Uterus (tissue), 4 donors: ENCODE data around the gene GTPBP3. TPM values are rescaled to one million over a fixed set of nuclear protein-coding genes. Genes with fewer than 3 reads are reported as not detected.

Experiments
- DNase-seq, 2 donors: peaks; one replicate each; pipeline ENCODE4 v3.0.0-alpha.2; 2019 to 2020
- H3K27ac ChIP-seq, 2 donors: fragments of 200-600 bp; sonication (generic); 1 replicate in 1 of 2; 2 replicates in 1 of 2; pipeline ENCODE4 v1.5.1; 2016 to 2018
- H3K27me3 ChIP-seq, 2 donors: fragments of 200-600 bp; sonication (generic); one replicate each; pipeline ENCODE4 v1.5.1; 2018 to 2019; ENCODE audit warnings: control low read depth in 1 of 2
- H3K36me3 ChIP-seq, 2 donors: fragments of 200-600 bp; sonication (generic); one replicate each; pipeline ENCODE4 v1.5.1; 2019; ENCODE audit warnings: control low read depth in 1 of 2
- H3K4me1 ChIP-seq, 2 donors: fragments of 200-600 bp; sonication (generic); one replicate each; pipeline ENCODE4 v1.5.1; 2018 to 2019; ENCODE audit warnings: control low read depth in 1 of 2
- H3K4me3 ChIP-seq, 2 donors: fragments of 200-600 bp; sonication (generic); 1 replicate in 1 of 2; 2 replicates in 1 of 2; pipeline ENCODE4 v1.5.1; 2018 to 2019; ENCODE audit warnings: mild to moderate bottlenecking in 1 of 2
- H3K9me3 ChIP-seq, 2 donors: fragments of 200-600 bp; sonication (generic); one replicate each; pipeline ENCODE4 v1.5.1; 2019; ENCODE audit warnings: control low read depth in 1 of 2
- POLR2A ChIP-seq, 2 donors: fragments of 450-650 bp; IDR thresholded peaks; one replicate each; pipeline ENCODE4 v1.6.1; 2016; ENCODE audit warnings: antibody characterized with exemption in 2 of 2, mild to moderate bottlenecking in 1 of 2, moderate library complexity in 1 of 2
- intact Hi-C: fragments of 100-400 bp; cut with DNase I; formaldehyde crosslinking; loops from one replicate; pipeline ENCODE4 v1.15.1; 2023; ENCODE audit warnings: low total_unique reads
- total RNA-seq, 4 donors: library from RNA; depleted of rRNA in 3 of 4; stranded (reverse); fragments of >200 nt in 3 of 4; gene quantifications; one replicate each; pipeline versions ENCODE4 v1.1.0 to v1.2.4, GENCODE V29; 2014 to 2023
- TF ChIP-seq, protein P1 (sequence below), 4 experiments: fragments of 200-600 bp in 2 of 4; fragments of 450-650 bp in 2 of 4; sonication (generic) in 2 of 4; IDR thresholded peaks; one replicate each; pipeline ENCODE4 v1.5.1; 2016 to 2019; ENCODE audit warnings: antibody characterized with exemption in 4 of 4, mild to moderate bottlenecking in 2 of 4, moderate library complexity in 1 of 4
- donor health status: DM: yes; HTN: yes; CAD: no.

GTPBP3 gene, protein sequence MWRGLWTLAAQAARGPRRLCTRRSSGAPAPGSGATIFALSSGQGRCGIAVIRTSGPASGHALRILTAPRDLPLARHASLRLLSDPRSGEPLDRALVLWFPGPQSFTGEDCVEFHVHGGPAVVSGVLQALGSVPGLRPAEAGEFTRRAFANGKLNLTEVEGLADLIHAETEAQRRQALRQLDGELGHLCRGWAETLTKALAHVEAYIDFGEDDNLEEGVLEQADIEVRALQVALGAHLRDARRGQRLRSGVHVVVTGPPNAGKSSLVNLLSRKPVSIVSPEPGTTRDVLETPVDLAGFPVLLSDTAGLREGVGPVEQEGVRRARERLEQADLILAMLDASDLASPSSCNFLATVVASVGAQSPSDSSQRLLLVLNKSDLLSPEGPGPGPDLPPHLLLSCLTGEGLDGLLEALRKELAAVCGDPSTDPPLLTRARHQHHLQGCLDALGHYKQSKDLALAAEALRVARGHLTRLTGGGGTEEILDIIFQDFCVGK
- 10 to 100 TPM in 3 of 4 donors, under 1 TPM in 1; 0.88 to 31.2 (median 24.4) TPM for total RNA-seq

DNA sequence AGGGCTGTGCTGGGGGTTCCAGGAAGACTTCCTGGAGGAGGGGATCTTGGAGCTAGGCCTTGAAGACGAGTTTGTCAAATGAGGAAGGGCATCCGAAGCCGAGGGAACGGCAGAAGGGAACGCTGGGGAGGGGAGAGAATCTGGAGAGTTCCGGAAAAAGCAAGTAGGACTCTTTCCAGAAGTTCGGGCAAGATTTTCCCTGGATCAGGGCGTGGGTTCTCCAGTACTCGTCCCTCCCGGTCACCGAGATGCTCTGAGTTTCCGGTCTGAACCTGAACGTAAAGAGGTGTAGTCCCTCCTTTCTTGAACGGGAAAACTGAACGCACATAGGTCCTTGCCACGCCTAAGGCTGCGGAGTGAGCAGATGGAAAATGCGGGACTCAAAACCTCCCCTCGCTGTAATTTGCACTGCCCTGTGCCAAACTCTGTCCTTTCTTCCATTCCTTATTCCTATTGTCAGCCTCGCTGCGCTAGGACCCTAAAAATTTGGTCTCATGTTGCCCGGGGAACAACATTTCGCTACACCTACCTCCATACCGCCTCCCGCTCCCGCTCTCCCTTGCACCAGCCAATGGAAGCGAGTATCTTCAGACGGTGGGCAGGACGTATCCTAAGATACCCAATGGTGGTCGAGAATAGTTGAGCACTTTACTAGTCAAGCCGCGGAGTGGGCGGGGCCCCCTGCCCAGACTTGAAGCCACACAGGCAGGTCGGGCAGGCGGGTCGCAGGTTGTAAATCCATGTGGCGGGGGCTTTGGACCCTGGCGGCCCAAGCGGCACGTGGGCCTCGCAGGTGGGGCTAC, at the start of gene GTPBP3:
TSS of gene GTPBP3 (plus strand) at position 682 of the 803 bp plus-strand sequence. CDS start at position 741, 59 bp downstream.
- TF ChIP-seq POLR2A (IDR thresholded peaks at IDR 0.05), result peak in 1 of 2 donors; percentile 19
- TF ChIP-seq, protein P1, sequence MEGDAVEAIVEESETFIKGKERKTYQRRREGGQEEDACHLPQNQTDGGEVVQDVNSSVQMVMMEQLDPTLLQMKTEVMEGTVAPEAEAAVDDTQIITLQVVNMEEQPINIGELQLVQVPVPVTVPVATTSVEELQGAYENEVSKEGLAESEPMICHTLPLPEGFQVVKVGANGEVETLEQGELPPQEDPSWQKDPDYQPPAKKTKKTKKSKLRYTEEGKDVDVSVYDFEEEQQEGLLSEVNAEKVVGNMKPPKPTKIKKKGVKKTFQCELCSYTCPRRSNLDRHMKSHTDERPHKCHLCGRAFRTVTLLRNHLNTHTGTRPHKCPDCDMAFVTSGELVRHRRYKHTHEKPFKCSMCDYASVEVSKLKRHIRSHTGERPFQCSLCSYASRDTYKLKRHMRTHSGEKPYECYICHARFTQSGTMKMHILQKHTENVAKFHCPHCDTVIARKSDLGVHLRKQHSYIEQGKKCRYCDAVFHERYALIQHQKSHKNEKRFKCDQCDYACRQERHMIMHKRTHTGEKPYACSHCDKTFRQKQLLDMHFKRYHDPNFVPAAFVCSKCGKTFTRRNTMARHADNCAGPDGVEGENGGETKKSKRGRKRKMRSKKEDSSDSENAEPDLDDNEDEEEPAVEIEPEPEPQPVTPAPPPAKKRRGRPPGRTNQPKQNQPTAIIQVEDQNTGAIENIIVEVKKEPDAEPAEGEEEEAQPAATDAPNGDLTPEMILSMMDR (IDR thresholded peaks at IDR 0.05), result no peak
- intact Hi-C loops, result no loop called here
- DNase-seq, result peak; percentile 94 to 97
- Histone ChIP-seq H3K27ac (peak within 1 kb of the TSS; percentile 90 to 93), H3K4me3 (peak within 1 kb of the TSS; percentile 57 to 78), H3K27me3 (no peaks in the 10 kb centered on the region), H3K36me3 (no peaks in the 10 kb centered on the region), H3K4me1 (peaks cover 0 to 13% of the 10 kb centered on the region in 2 donors), H3K9me3 (no peaks in the 10 kb centered on the region)

DNA sequence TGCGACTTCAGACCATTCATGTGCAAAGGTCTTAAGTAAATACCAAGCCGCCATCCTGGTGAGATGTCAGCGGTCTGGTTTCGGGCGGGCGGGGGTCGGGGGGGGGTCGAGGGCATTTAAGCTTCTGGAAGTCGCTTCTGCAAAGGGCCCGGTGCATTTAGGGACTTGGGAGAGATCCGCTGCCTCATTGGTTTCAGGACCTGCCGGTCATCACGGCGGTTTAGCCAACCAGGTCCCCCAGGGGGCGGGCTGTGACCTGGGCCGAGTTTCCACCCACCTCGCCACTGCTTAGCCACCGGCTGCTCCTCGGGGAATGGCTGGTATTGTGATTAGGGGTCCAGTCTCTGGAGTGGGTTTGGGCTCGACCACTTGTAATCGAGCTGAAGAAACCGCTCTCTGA, 47.9 kb upstream of the GTPBP3 start:
- H3K36me3 ChIP-seq, result no peaks in the 10 kb centered on the region
- H3K4me1 ChIP-seq, result no peaks in the 10 kb centered on the region
- TF ChIP-seq, protein P1 (IDR thresholded peaks at IDR 0.05), result no peak
- TF ChIP-seq POLR2A (IDR thresholded peaks at IDR 0.05), result no peak
- DNase-seq, result peak; percentile 57 to 65
- intact Hi-C loops, result no loop called here
- no peaks in the 10 kb centered on the region for H3K27me3 ChIP-seq
- H3K9me3 ChIP-seq, result no peaks in the 10 kb centered on the region
- no peak overlapping the region for H3K27ac ChIP-seq
- H3K4me3 ChIP-seq, result no peak overlapping the region

DNA sequence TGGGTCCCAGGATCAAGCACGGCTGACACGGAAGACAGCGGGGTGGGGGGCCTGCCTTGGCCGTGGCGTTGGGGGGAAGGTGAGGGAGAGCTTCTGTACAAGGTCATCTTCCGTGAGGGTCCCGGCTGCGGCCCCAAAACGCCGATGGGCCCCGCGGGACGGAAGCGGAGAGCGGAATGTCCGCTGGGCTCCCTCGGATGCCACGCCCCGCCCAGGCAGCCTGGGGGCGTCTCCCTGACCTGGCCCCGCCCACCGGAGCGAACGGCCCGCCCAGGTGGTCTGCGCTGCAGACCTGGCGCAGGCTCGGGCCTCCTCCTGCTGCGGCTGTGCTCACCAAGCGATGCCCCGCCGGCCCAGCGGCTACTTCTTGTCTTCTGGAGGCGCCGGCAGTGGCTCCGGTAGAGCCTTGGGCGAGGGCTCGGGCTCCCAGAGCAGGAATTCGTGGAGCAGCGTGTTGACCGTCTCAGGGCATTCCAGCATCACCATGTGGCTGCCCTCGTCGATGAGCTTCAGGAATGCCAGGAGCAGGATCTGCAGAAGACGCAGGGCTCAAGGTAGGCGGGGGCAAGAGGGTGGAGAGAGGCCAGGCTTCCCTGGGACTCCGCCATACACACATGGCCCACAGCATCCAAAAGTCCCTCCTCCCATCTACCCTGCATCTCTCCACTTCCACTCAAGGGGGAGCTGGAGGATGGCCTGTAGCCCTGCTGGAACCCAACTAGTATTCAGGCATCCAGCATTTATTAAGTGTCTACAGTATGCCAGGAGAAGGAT, 44.9 kb upstream of the GTPBP3 start:
- peak overlapping the region; percentile 35 to 39 for H3K4me3 ChIP-seq
- TF ChIP-seq, protein P1 (IDR thresholded peaks at IDR 0.05), result peak; percentile 47 to 79 (median 66)
- no peak for TF ChIP-seq POLR2A (IDR thresholded peaks at IDR 0.05)
- intact Hi-C loops, result no loop called here

DNA sequence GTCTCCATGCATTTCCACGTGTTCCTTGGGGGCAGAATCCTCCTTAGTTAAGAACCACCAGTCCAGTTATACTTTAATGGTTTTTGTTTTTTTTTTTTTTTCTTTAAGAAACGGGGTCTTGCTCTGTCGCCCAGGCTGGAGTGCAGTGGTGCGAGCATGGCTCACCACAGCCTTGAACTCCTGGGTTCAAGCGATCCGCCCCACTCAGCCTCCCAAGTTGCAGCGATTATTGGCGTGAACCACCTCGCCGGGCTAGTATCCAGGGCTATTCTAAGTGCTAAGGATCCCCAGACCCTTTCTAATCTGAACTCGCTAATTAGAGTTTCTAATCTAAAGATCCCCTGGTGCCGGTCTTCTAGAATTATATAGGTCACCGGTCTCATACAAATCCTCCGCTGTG, 43.7 kb upstream of the GTPBP3 start:
- intact Hi-C loops, result no loop called here
- Histone ChIP-seq H3K9me3 (no peaks in the 10 kb centered on the region), H3K4me1 (no peaks in the 10 kb centered on the region), H3K36me3 (no peaks in the 10 kb centered on the region), H3K27me3 (no peaks in the 10 kb centered on the region), H3K27ac (no peak overlapping the region), H3K4me3 (no peak overlapping the region)
- no peak for DNase-seq
- TF ChIP-seq, protein P1 (IDR thresholded peaks at IDR 0.05), result no peak
- TF ChIP-seq POLR2A (IDR thresholded peaks at IDR 0.05), result no peak

More for the DNA sequence above, 44.9 kb upstream of the GTPBP3 start:
- peak overlapping the region; percentile 43 to 76 for H3K27ac ChIP-seq
- H3K4me1 ChIP-seq, result no peaks in the 10 kb centered on the region
- DNase-seq, result peak; percentile 66 to 73
- H3K9me3 ChIP-seq, result no peaks in the 10 kb centered on the region
- no peaks in the 10 kb centered on the region for H3K36me3 ChIP-seq
- H3K27me3 ChIP-seq, result no peaks in the 10 kb centered on the region
